Kidney (tissue), 14 donors: ENCODE measurements around the gene CDYL2. TPM values are rescaled to one million over a fixed set of nuclear protein-coding genes. Genes with fewer than 3 reads are reported as not detected.

Experiments
- DNase-seq, 5 donors: peaks; one replicate each; pipeline ENCODE4 v3.0.0-alpha.2; 2013 to 2020
- FAIRE-seq: peaks from 2 replicates; lab custom pipeline; 2012; peaks lifted over from hg19 to GRCh38; lab: Jason Lieb, UNC
- H3K27ac ChIP-seq, 2 donors: one replicate each; pipeline ENCODE4 v1.7.0; 2013; ENCODE audit warnings: low read depth in 2 of 2, low read length in 2 of 2, inconsistent platforms in 1 of 2
- H3K27me3 ChIP-seq: one replicate; pipeline ENCODE4 v1.7.1; 2013; ENCODE audit warnings: low read length, inconsistent platforms; ENCODE audit not compliant: control insufficient read depth, insufficient read depth
- H3K36me3 ChIP-seq, 3 donors: one replicate each; pipeline versions ENCODE4 v1.7.0 to v1.7.1; 2013; ENCODE audit warnings: low read length in 3 of 3, control low read depth in 1 of 3, inconsistent platforms in 1 of 3; ENCODE audit not compliant: insufficient read depth in 3 of 3, control insufficient read depth in 2 of 3
- H3K4me1 ChIP-seq, 3 donors: one replicate each; pipeline versions ENCODE4 v1.7.0 to v1.7.1; 2013; ENCODE audit warnings: low read length in 3 of 3, inconsistent platforms in 1 of 3, low read depth in 1 of 3; ENCODE audit not compliant: control insufficient read depth in 2 of 3, insufficient read depth in 2 of 3
- H3K4me3 ChIP-seq, 3 donors: one replicate each; pipeline versions ENCODE4 v1.7.0 to v1.8.1; 2013; ENCODE audit warnings: low read length in 3 of 3, control low read depth in 1 of 3, inconsistent platforms in 1 of 3
- H3K9ac ChIP-seq, 3 donors: one replicate each; pipeline versions ENCODE4 v1.7.0 to v1.7.1; 2013; ENCODE audit warnings: low read length in 3 of 3, control low read depth in 1 of 3, inconsistent platforms in 1 of 3
- H3K9me3 ChIP-seq, 3 donors: one replicate each; pipeline versions ENCODE4 v1.7.0 to v1.7.1; 2013; ENCODE audit warnings: low read length in 3 of 3, control low read depth in 1 of 3, inconsistent platforms in 1 of 3; ENCODE audit not compliant: control insufficient read depth in 2 of 3, insufficient read depth in 1 of 3
- intact Hi-C: fragments of 100-400 bp; cut with DNase I; formaldehyde crosslinking; loops from one replicate; pipeline ENCODE4 v1.11.1; 2022
- polyA plus RNA-seq: library from polyadenylated mRNA; stranded (reverse); fragments of 350-450 nt; fragmentation: Illumina TruSeq; extraction: RNeasy Lipid Tissue Mini Kit (QIAGEN cat#74804); gene quantifications from one replicate; pipeline ENCODE4 v1.2.3, GENCODE V29; 2014; ENCODE audit warnings: low read depth, low replicate concordance; ENCODE audit not compliant: insufficient read depth
- total RNA-seq: library from RNA; stranded (reverse); fragmentation: NEBNext Ultra II Directional; extraction: Animal tissue kit (Norgen Biotek cat#: 25700); gene quantifications from one replicate; pipeline ENCODE4 v1.2.1, GENCODE V29; 2021
- TF ChIP-seq, protein P1 (sequence below): IDR thresholded peaks from 3 replicates; pipeline ENCODE4 v1.5.1; 2012; ENCODE audit warnings: mild to moderate bottlenecking, moderate library complexity, borderline replicate concordance; ENCODE audit not compliant: insufficient read depth; ENCODE audit errors: extremely low read depth
- donor health status: control.
- donor health status: control.
- donor health status: control.
- donor health status: control.
- donor health status: control.
- donor health status: DM: yes; HTN: yes; CAD: no.
- donor health status: Normal renal cell carcinoma (clear cell type).

CDYL2 gene
- total and polyA plus RNA-seq, 2 donors from 2014 or later: 2.6 to 27.3 TPM

DNA sequence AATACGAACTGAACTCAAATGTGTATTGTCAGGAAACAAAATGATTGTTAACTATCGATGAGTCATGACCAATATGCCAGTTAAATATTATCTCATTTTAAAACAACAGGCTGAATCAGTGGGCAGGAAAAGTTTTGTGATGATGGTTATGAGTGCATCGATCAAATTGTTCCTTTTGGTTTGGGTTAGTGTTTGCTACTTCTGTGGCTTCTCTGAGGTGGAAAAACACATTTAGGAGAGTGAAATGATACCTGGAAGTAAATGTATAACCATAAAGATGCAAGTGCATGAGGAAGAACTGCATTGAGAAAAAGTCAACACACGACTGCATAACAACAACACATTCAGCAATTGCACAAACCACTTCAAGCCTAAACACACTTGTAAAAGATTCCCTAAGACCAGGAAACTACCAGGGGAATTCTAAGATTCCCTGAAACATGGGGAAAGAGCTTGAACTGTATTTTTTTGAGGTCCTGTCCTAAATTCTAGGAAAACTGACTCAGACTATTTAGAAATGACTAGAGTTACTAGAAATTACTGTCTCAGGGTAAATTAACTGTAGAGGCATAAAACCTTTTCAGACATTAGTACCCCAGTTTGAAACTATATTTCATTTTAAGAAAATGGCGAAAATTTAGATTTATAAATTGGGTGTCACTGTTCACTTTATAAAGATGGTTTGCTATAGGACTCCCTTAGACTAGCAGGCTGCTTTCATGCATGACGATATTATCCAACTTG is 44.8 kb downstream of the CDYL2 start:
- Histone ChIP-seq H3K27me3 (no peaks in the 10 kb centered on the region), H3K27ac (no peak overlapping the region), H3K9me3 (no peaks in the 10 kb centered on the region), H3K4me3 (no peak overlapping the region), H3K36me3 (no peaks in the 10 kb centered on the region), H3K9ac (no peak overlapping the region), H3K4me1 (no peaks in the 10 kb centered on the region)
- intact Hi-C loops: no loop called here
- no peak for DNase-seq
- FAIRE-seq: no peak
- TF ChIP-seq, protein P1, sequence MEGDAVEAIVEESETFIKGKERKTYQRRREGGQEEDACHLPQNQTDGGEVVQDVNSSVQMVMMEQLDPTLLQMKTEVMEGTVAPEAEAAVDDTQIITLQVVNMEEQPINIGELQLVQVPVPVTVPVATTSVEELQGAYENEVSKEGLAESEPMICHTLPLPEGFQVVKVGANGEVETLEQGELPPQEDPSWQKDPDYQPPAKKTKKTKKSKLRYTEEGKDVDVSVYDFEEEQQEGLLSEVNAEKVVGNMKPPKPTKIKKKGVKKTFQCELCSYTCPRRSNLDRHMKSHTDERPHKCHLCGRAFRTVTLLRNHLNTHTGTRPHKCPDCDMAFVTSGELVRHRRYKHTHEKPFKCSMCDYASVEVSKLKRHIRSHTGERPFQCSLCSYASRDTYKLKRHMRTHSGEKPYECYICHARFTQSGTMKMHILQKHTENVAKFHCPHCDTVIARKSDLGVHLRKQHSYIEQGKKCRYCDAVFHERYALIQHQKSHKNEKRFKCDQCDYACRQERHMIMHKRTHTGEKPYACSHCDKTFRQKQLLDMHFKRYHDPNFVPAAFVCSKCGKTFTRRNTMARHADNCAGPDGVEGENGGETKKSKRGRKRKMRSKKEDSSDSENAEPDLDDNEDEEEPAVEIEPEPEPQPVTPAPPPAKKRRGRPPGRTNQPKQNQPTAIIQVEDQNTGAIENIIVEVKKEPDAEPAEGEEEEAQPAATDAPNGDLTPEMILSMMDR: no peak

DNA sequence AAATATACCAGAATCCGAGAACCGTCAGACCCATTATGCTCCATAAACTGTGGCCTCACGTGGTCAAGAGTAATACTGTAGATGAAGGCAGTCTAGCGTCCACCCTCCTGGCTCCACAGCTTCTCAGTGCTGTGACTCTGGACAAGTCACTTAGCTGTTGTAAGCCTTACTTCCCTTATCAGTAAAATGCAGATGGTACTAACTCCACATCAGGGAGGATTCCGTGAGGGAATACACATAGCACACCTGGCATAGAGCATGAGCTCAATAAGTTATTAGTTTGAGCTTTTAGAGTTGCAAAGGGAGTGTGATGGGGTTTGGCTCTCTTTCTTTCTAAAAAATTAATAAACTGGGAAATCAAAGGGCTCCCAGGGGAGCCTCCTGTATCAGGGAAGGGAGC is 49.9 kb downstream of the CDYL2 start:
- DNase-seq (no peak), FAIRE-seq (no peak)
- TF ChIP-seq, protein P1: no peak
- Histone ChIP-seq H3K27me3 (no peaks in the 10 kb centered on the region), H3K27ac (no peak overlapping the region), H3K4me1 (peaks cover 0 to 3% (median 0%) of the 10 kb centered on the region in 3 donors), H3K4me3 (no peak overlapping the region), H3K9ac (no peak overlapping the region), H3K9me3 (no peaks in the 10 kb centered on the region), H3K36me3 (no peaks in the 10 kb centered on the region)
- intact Hi-C loops: no loop called here

DNA sequence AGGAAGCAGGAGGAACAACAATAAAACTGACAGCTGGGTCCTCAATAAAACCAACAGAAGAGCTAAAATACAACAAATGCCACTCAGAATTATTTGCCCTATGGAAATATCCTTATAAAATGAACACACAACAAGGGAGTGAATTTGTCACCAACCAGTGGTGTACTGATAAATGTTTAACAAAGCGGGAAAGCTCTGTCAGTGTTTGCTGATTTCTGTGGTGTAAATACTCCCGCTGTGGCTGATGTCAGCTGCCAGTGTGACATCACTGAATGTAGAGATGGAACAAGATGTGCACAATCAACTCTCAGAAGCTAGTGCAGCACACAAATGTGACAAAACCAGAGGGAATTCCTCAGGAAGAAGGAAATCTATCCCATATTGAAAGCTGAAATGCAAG is 51.9 kb downstream of the CDYL2 start:
- Histone ChIP-seq H3K4me1 (peaks cover 0 to 3% (median 0%) of the 10 kb centered on the region in 3 donors), H3K4me3 (no peak overlapping the region), H3K9ac (no peak overlapping the region), H3K9me3 (no peaks in the 10 kb centered on the region), H3K36me3 (no peaks in the 10 kb centered on the region), H3K27me3 (no peaks in the 10 kb centered on the region), H3K27ac (no peak overlapping the region)
- intact Hi-C loops: no loop called here
- DNase-seq (no peak), FAIRE-seq (no peak)
- TF ChIP-seq, protein P1: no peak
